B cell (primary cell): ENCODE data around the gene NUBP1. TPM values are rescaled to one million over a fixed set of nuclear protein-coding genes. Genes with fewer than 3 reads are reported as not detected.

Experiments
- ATAC-seq: fragments of 200-7000 bp; cut with Tn5 transposase; one replicate; pipeline ENCODE4 v1.10.0; 2021; ENCODE audit warnings: low read depth, mild to moderate bottlenecking, moderate number of reproducible peaks, moderate library complexity
- CTCF ChIA-PET: fragments of 350-600 bp; sonication (Branson Sonifier 250); formaldehyde crosslinking; loops from one replicate; lab custom pipeline; 2021; ENCODE audit warnings: antibody characterized with exemption, inconsistent platforms; lab: Charles Lee
- POLR2A ChIA-PET: fragments of 350-600 bp; sonication (Branson Sonifier 250); formaldehyde crosslinking; loops from one replicate; lab custom pipeline; 2021; ENCODE audit warnings: antibody characterized with exemption; lab: Charles Lee
- DNase-seq: peaks from one replicate; pipeline ENCODE4 v3.0.0; 2013
- H2AFZ ChIP-seq: 2 replicates; pipeline ENCODE4 v1.6.1; 2012; ENCODE audit warnings: mild to moderate bottlenecking, low read depth, low read length; ENCODE audit not compliant: insufficient read depth, poor library complexity, severe bottlenecking
- H3K27ac ChIP-seq, 2 donors: 1 replicate in 1 of 2; 2 replicates in 1 of 2; pipeline ENCODE4 v1.5.1; 2012 to 2013; ENCODE audit warnings: low read length in 2 of 2, mild to moderate bottlenecking in 2 of 2, moderate library complexity in 1 of 2
- H3K27me3 ChIP-seq, 4 experiments: fragments of 200-600 bp in 1 of 4; sonication (generic) in 1 of 4; replicated peaks in 1 of 4; 1 replicate in 2 of 4; 2 replicates in 2 of 4; pipeline versions ENCODE4 v1.6.1 to v1.7.0; 2013 to 2016; ENCODE audit warnings: low read length in 3 of 4, mild to moderate bottlenecking in 2 of 4, mixed read lengths in 1 of 4, moderate library complexity in 1 of 4; ENCODE audit not compliant: insufficient read depth in 4 of 4, control insufficient read depth in 3 of 4; ENCODE audit errors: control extremely low read depth in 1 of 4
- H3K36me3 ChIP-seq, 2 experiments: replicated peaks in 1 of 2; 1 replicate in 1 of 2; 2 replicates in 1 of 2; pipeline versions ENCODE4 v1.6.1 to v1.7.1; 2013; ENCODE audit warnings: low read length in 1 of 2; ENCODE audit not compliant: insufficient read depth in 2 of 2, control insufficient read depth in 1 of 2; ENCODE audit errors: control extremely low read depth in 1 of 2, extremely low read depth in 1 of 2
- H3K4me1 ChIP-seq, 2 donors: fragments of 200-600 bp in 1 of 2; sonication (generic) in 1 of 2; 1 replicate in 1 of 2; 2 replicates in 1 of 2; pipeline versions ENCODE4 v1.5.1 to v1.6.1; 2013 to 2017; ENCODE audit warnings: low read length in 2 of 2; ENCODE audit not compliant: control insufficient read depth in 2 of 2, insufficient read depth in 2 of 2
- H3K4me2 ChIP-seq: replicated peaks from 2 replicates; pipeline ENCODE3; 2012; ENCODE audit warnings: mild to moderate bottlenecking, low read depth, low read length; ENCODE audit not compliant: poor library complexity, severe bottlenecking
- H3K4me3 ChIP-seq, 5 experiments: fragments of 200-600 bp in 1 of 5; sonication (generic) in 1 of 5; 1 replicate in 3 of 5; 2 replicates in 2 of 5; pipeline versions ENCODE4 v1.5.1 to v1.7.0; 2011 to 2016; ENCODE audit warnings: low read length in 4 of 5, mild to moderate bottlenecking in 4 of 5, low read depth in 2 of 5, control low read depth in 1 of 5, moderate library complexity in 1 of 5; ENCODE audit not compliant: insufficient read depth in 1 of 5; ENCODE audit errors: control extremely low read depth in 1 of 5, extremely low read depth in 1 of 5
- H3K79me2 ChIP-seq: fragments of 200-600 bp; sonication (generic); one replicate; pipeline ENCODE4 v1.6.0; 2016; ENCODE audit warnings: low read length; ENCODE audit not compliant: control insufficient read depth, insufficient read depth
- H3K9ac ChIP-seq: fragments of 200-600 bp; sonication (generic); 2 replicates; pipeline ENCODE4 v1.6.1; 2017; ENCODE audit warnings: mild to moderate bottlenecking, low read length, moderate library complexity
- H3K9me3 ChIP-seq, 3 donors: one replicate each; pipeline versions ENCODE4 v1.6.1 to v1.7.1; 2013; ENCODE audit warnings: low read length in 2 of 3; ENCODE audit not compliant: control insufficient read depth in 2 of 3, insufficient read depth in 1 of 3; ENCODE audit errors: control extremely low read depth in 1 of 3
- H4K20me1 ChIP-seq: 2 replicates; pipeline ENCODE4 v1.6.0; 2012; ENCODE audit warnings: mild to moderate bottlenecking, low read length; ENCODE audit not compliant: insufficient read depth, control insufficient read depth, poor library complexity, severe bottlenecking
- H3K27ac Mint-ChIP-seq: one replicate; pipeline ENCODE4 v1.8.0; 2021; ENCODE audit warnings: mixed read lengths
- H3K27me3 Mint-ChIP-seq: one replicate; pipeline ENCODE4 v1.8.0; 2021; ENCODE audit warnings: mixed read lengths
- H3K4me1 Mint-ChIP-seq: one replicate; pipeline ENCODE4 v1.8.0; 2021; ENCODE audit warnings: mixed read lengths
- H3K4me3 Mint-ChIP-seq: one replicate; pipeline ENCODE4 v1.8.0; 2021; ENCODE audit warnings: mixed read lengths
- H3K9me3 Mint-ChIP-seq: one replicate; pipeline ENCODE4 v1.8.0; 2022; ENCODE audit warnings: mixed read lengths; ENCODE audit not compliant: insufficient read depth
- CTCF ChIP-seq: fragments of 200-600 bp; IDR thresholded peaks from one replicate; pipeline ENCODE4 v1.8.0; 2022; ENCODE audit warnings: antibody characterized with exemption, mild to moderate bottlenecking
- EZH2 ChIP-seq: IDR thresholded peaks from 2 replicates; pipeline ENCODE4 v1.6.1; 2012; ENCODE audit warnings: borderline replicate concordance, low read depth, mild to moderate bottlenecking, moderate library complexity, low read length; ENCODE audit not compliant: insufficient read depth, poor library complexity, severe bottlenecking
- WGBS: methylation state at CpG from one replicate; pipeline ENCODE4 v1.1.5; 2013; ENCODE audit warnings: missing lambda C conversion rate; ENCODE audit not compliant: insufficient coverage; 5-methylcytosine and 5-hydroxymethylcytosine counted together
- intact Hi-C: fragments of 100-400 bp; cut with micrococcal nuclease; formaldehyde crosslinking; loops from one replicate; pipeline ENCODE4 v1.10.0; 2022
- polyA plus RNA-seq: library from polyadenylated mRNA; depleted of rRNA; stranded (reverse); fragments of >200 nt; gene quantifications from 2 replicates; pipeline ENCODE4 v1.2.3, GENCODE V29; 2012
- total RNA-seq, 2 donors: library from RNA; stranded (reverse); fragments of 120-200 nt in 1 of 2; gene quantifications; 1 replicate in 1 of 2; 2 replicates in 1 of 2; pipeline versions ENCODE4 v1.2.3 to v1.2.4, GENCODE V29; 2013 to 2022

NUBP1 gene
- total and polyA plus RNA-seq, 2 donors (not counting 1 experiment from before 2014, with no cell fraction given) = 47.3 to 67.3 TPM

GRCh38 chr16:10752843-10753523 lies 9.3 kb downstream of the NUBP1 start:
- ChIA-PET POLR2A (interaction anchor here (0.6 to 1.6 kb wide), 6 partner anchors 9 to 223 kb away, joined by 3 to 20 read pairs (median 6); partner anchors contain the start of genes CIITA and NUBP1), CTCF (interaction anchor here (0.7 to 4.3 kb wide), 8 partner anchors 54 to 238 kb away, joined by 3 to 33 read pairs (median 8); partner anchors contain the start of gene CIITA)
- Histone ChIP-seq H3K27me3 (no peaks in the 10 kb centered on the region), H3K4me2 (peak overlapping the region; percentile 69), H3K4me1 (peaks cover 19 to 41% of the 10 kb centered on the region in 2 donors), H3K9me3 (no peaks in the 10 kb centered on the region), H3K9ac (peak overlapping the region; percentile 25), H3K4me3 (peak overlapping the region in 1 of 5 experiments; percentile 20), H2AFZ (no peak overlapping the region), H3K79me2 (peaks cover 42% of the 10 kb centered on the region), H3K27ac (peak overlapping the region; percentile 75 to 76), H4K20me1 (peaks cover 13% of the 10 kb centered on the region), H3K36me3 (peaks cover 0 to 49% of the 10 kb centered on the region in 2 experiments)
- H3K4me3 Mint-ChIP-seq = peak overlapping the region; percentile 54
- peak; percentile 86 for DNase-seq
- WGBS = 0% methylated on average over 4 of the region's 10 CpGs
- no peaks in the 10 kb centered on the region for H3K27me3 Mint-ChIP-seq
- TF ChIP-seq EZH2 = no peak
- TF ChIP-seq CTCF = no peak
- peak; percentile 82 for ATAC-seq
- no peaks in the 10 kb centered on the region for H3K9me3 Mint-ChIP-seq
- H3K4me1 Mint-ChIP-seq = peaks cover 52% of the 10 kb centered on the region
- H3K27ac Mint-ChIP-seq = peak overlapping the region; percentile 73
- intact Hi-C loops = loop anchor here (1.0 to 5.0 kb wide), 3 partner anchors 9 to 165 kb away; no protein-coding TSS in a partner anchor

- ChIA-PET CTCF (interaction anchor here (0.7 to 4.3 kb wide), 9 partner anchors 11 to 239 kb away, joined by 3 to 33 read pairs (median 6); partner anchors contain the start of gene CIITA), POLR2A (interaction anchor here (1.4 to 1.6 kb wide), 2 partner anchors 10 to 124 kb away, joined by 7 to 20 read pairs; partner anchors contain the start of genes CIITA and NUBP1)
- H3K4me3 Mint-ChIP-seq = peak overlapping the region; percentile 54
- H3K79me2 ChIP-seq = peaks cover 42% of the 10 kb centered on the region
- H3K4me1 Mint-ChIP-seq = peaks cover 52% of the 10 kb centered on the region
- H3K36me3 ChIP-seq = peaks cover 0 to 49% of the 10 kb centered on the region in 2 experiments
- no peaks in the 10 kb centered on the region for H3K27me3 ChIP-seq
- peak overlapping the region; percentile 25 for H3K9ac ChIP-seq
- peak overlapping the region; percentile 75 to 76 for H3K27ac ChIP-seq
- H3K27ac Mint-ChIP-seq = peak overlapping the region; percentile 73
- H2AFZ ChIP-seq = no peak overlapping the region
- no peak for ATAC-seq
- H3K4me3 ChIP-seq = peak overlapping the region in 1 of 5 experiments; percentile 20
- TF ChIP-seq CTCF = no peak
- no peak for TF ChIP-seq EZH2
- no peak for DNase-seq
- H3K4me1 ChIP-seq = peaks cover 19 to 41% of the 10 kb centered on the region in 2 donors
- H3K4me2 ChIP-seq = peak overlapping the region; percentile 69
- H4K20me1 ChIP-seq = peaks cover 13% of the 10 kb centered on the region
- 90% methylated on average over 3 of the region's 7 CpGs for WGBS
- intact Hi-C loops = loop anchor here (1.0 to 5.0 kb wide), 3 partner anchors 9 to 165 kb away; no protein-coding TSS in a partner anchor
- H3K9me3 Mint-ChIP-seq = no peaks in the 10 kb centered on the region
- no peaks in the 10 kb centered on the region for H3K27me3 Mint-ChIP-seq
- no peaks in the 10 kb centered on the region for H3K9me3 ChIP-seq
These were observed 10.0 kb downstream of the NUBP1 start for GRCh38 chr16:10753670-10754069.
